Measurements from ENCODE around the gene ARFGEF2. TPM values are rescaled to one million over a fixed set of nuclear protein-coding genes. Genes with fewer than 3 reads are reported as not detected.

Gene ARFGEF2
- total RNA-seq, 1 experiment from 2014 or later = 22.2 TPM

DNA sequence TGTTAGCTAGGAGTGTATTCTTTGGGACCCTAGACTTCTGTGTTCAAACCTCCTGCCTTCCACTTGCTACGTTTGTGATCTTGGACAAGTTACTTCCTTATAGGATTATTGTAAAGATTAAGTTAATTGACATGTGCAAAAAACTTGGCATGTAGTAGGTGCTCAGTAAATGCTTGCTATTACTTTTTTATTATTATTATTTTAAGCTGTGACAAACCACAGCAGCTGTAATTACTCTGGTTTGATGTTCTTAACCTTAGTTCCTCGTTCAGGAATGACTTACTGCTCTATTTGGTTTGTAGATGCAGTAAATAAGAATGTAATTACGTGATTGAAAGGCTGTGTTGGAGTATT, 3.2 kb downstream of the ARFGEF2 start:
- no peaks in the 10 kb centered on the region for H4K20me1 ChIP-seq (ENCODE audit: insufficient read depth)
- no TSS peak for BruUV-seq (replicated peaks)

DNA sequence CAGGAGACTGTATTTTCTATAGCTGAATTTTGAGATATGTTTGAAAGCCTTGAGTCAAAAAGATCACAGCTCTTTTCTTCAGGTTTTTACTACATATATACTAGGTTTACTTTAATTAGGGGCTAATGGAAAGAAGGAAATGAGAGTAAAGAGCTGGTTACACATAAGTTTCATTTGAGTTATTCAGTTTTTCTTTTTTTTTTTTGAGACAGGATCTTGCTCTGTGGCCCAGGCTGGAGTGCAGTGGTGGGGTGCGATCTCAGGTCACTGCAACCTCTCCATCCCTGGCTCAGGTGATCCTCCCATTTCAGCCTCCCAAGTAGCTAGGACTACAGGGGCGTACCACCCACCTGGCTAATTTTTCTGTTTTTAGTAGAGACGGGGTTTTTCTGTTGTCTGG, 4.8 kb downstream of the ARFGEF2 start:
- Histone ChIP-seq H3K9me2 (ENCODE audit: insufficient read depth) (no peaks in the 10 kb centered on the region), H3K27me3 (ENCODE audit: insufficient read depth, low read length) (no peaks in the 10 kb centered on the region), H3K79me2 (ENCODE audit: insufficient read depth, low read length) (peaks cover 88% of the 10 kb centered on the region), H3K27ac (ENCODE audit: low read depth, low read length) (no peak overlapping the region), H3K9me3 (ENCODE audit: control insufficient read depth in 1 of 2, insufficient read depth in 1 of 2, low read depth in 1 of 2, low read length in 2 of 2) (no peaks in the 10 kb centered on the region), H3K4me3 (replicated peaks in 1 of 2; ENCODE audit: low read depth in 1 of 2, low read length in 2 of 2) (no peak overlapping the region), H3K9ac (ENCODE audit: low read length) (no peak overlapping the region), H3K4me1 (ENCODE audit: control insufficient read depth in 1 of 2, insufficient read depth in 2 of 2, low read length in 2 of 2) (peaks cover 15 to 40% of the 10 kb centered on the region in 2 experiments), H4K20me1 (ENCODE audit: insufficient read depth) (no peaks in the 10 kb centered on the region), H3K4me2 (ENCODE audit: low read length) (no peak overlapping the region), H3K36me3 (ENCODE audit: control insufficient read depth in 1 of 2, insufficient read depth in 2 of 2, low read length in 2 of 2) (no peaks in the 10 kb centered on the region), H2AFZ (ENCODE audit: low read depth, low read length, poor library complexity, severe bottlenecking) (no peak overlapping the region)
- POLR2A ChIA-PET = no interaction called here
- BruUV-seq (replicated peaks) = no TSS peak
- intact Hi-C loops (cut with micrococcal nuclease) = no loop called here
- RAD21 ChIA-PET (ENCODE audit: low non-redundant PET in 1 of 2, low total read pairs in 2 of 2, uncharacterized antibody in 2 of 2, unreplicated experiment in 2 of 2) = no interaction called here
- TF ChIP-seq EZH2phosphoT487 (IDR thresholded peaks at IDR 0.05; ENCODE audit: borderline replicate concordance) = no peak
- TF ChIP-seq ZBTB33 (IDR thresholded peaks at IDR 0.05; ENCODE audit: extremely low read depth, insufficient replicate concordance, low read length) = no peak
- TF ChIP-seq, protein P1, sequence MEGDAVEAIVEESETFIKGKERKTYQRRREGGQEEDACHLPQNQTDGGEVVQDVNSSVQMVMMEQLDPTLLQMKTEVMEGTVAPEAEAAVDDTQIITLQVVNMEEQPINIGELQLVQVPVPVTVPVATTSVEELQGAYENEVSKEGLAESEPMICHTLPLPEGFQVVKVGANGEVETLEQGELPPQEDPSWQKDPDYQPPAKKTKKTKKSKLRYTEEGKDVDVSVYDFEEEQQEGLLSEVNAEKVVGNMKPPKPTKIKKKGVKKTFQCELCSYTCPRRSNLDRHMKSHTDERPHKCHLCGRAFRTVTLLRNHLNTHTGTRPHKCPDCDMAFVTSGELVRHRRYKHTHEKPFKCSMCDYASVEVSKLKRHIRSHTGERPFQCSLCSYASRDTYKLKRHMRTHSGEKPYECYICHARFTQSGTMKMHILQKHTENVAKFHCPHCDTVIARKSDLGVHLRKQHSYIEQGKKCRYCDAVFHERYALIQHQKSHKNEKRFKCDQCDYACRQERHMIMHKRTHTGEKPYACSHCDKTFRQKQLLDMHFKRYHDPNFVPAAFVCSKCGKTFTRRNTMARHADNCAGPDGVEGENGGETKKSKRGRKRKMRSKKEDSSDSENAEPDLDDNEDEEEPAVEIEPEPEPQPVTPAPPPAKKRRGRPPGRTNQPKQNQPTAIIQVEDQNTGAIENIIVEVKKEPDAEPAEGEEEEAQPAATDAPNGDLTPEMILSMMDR (IDR thresholded peaks at IDR 0.05 in 2 of 3, conservative IDR thresholded peaks at IDR 0.05 in 1 of 3; ENCODE audit: borderline replicate concordance in 1 of 3, insufficient read depth in 1 of 3, low read depth in 2 of 3, low read length in 2 of 3) = no peak
- TF ChIP-seq REST (IDR thresholded peaks at IDR 0.05; ENCODE audit: low read depth) = no peak
- TF ChIP-seq ATF3 (IDR thresholded peaks at IDR 0.05) = no peak
- TF ChIP-seq POLR2A (IDR thresholded peaks at IDR 0.05; ENCODE audit: borderline replicate concordance, extremely low read depth, insufficient read depth, insufficient read length) = no peak
- no peak for ATAC-seq
- CTCF ChIA-PET = no interaction called here
- DNase-seq (ENCODE audit: low read depth, low spot score) = no peak

More for the DNA sequence above, 3.2 kb downstream of the ARFGEF2 start:
- H3K79me2 ChIP-seq (ENCODE audit: insufficient read depth, low read length) = peaks cover 72% of the 10 kb centered on the region
- no peak overlapping the region for H3K9ac ChIP-seq (ENCODE audit: low read length)
- POLR2A ChIA-PET = no interaction called here
- peaks cover 15 to 33% of the 10 kb centered on the region in 2 experiments for H3K4me1 ChIP-seq (ENCODE audit: control insufficient read depth in 1 of 2, insufficient read depth in 2 of 2, low read length in 2 of 2)
- RAD21 ChIA-PET (ENCODE audit: low non-redundant PET in 1 of 2, low total read pairs in 2 of 2, uncharacterized antibody in 2 of 2, unreplicated experiment in 2 of 2) = no interaction called here
- H3K27ac ChIP-seq (ENCODE audit: low read depth, low read length) = no peak overlapping the region
- TF ChIP-seq ATF3 (IDR thresholded peaks at IDR 0.05) = no peak
- TF ChIP-seq JUND (IDR thresholded peaks at IDR 0.05) = no peak
- no peak for TF ChIP-seq ELF1 (IDR thresholded peaks at IDR 0.05; ENCODE audit: borderline replicate concordance, low read depth)
- H3K4me3 ChIP-seq (replicated peaks in 1 of 2; ENCODE audit: low read depth in 1 of 2, low read length in 2 of 2) = peak overlapping the region in 1 of 2 experiments; percentile 17; a peak in 1 of 4 replicates
- ATAC-seq (no peak), DNase-seq (ENCODE audit: low read depth, low spot score) (no peak)
- H3K4me2 ChIP-seq (ENCODE audit: low read length) = peak overlapping the region; percentile 82
- H3K9me2 ChIP-seq (ENCODE audit: insufficient read depth) = no peaks in the 10 kb centered on the region
- H3K9me3 ChIP-seq (ENCODE audit: control insufficient read depth in 1 of 2, insufficient read depth in 1 of 2, low read depth in 1 of 2, low read length in 2 of 2) = no peaks in the 10 kb centered on the region
- H2AFZ ChIP-seq (ENCODE audit: low read depth, low read length, poor library complexity, severe bottlenecking) = no peak overlapping the region
- H3K27me3 ChIP-seq (ENCODE audit: insufficient read depth, low read length) = no peaks in the 10 kb centered on the region
- CTCF ChIA-PET = interaction anchor here (1.1 to 1.2 kb wide), 2 partner anchors 19 to 267 kb away, joined by 3 to 4 read pairs; no protein-coding TSS in a partner anchor
- H3K36me3 ChIP-seq (ENCODE audit: control insufficient read depth in 1 of 2, insufficient read depth in 2 of 2, low read length in 2 of 2) = no peaks in the 10 kb centered on the region
- intact Hi-C loops (cut with micrococcal nuclease) = no loop called here
